CD4-positive, alpha-beta T cell treated with Interleukin-4 for 4 hours (primary cell): ENCODE results near the gene UBE2N.

Source experiments
- DNase-seq: peaks from one replicate; pipeline ENCODE4 v3.0.0-alpha.2; 2020

UBE2N gene

GRCh38 chr12:93441617-93442410 is at the start of gene UBE2N:
Gene UBE2N, minus strand, starts transcription at chr12:93441947. Its CDS starts 63 bp downstream, at chr12:93441884.
- peak; percentile 94 for DNase-seq

- no peak for DNase-seq
Observed at GRCh38 chr12:93484315-93484981, 42.7 kb upstream of the UBE2N start.

- no peak for DNase-seq
Observed at GRCh38 chr12:93483151-93483807, 41.5 kb upstream of the UBE2N start.

GRCh38 chr12:93482721-93483120 is 41.0 kb upstream of the UBE2N start:
- DNase-seq = no peak

GRCh38 chr12:93476555-93476954 is 34.8 kb upstream of the UBE2N start:
- DNase-seq = no peak

- DNase-seq = no peak
Observed at GRCh38 chr12:93469386-93469785, 27.6 kb upstream of the UBE2N start.

- DNase-seq = no peak
Observed at GRCh38 chr12:93468008-93468371, 26.2 kb upstream of the UBE2N start.

- peak; percentile 93 for DNase-seq
Observed at GRCh38 chr12:93467351-93468007, 25.7 kb upstream of the UBE2N start, which contains the start of gene MRPL42. Gene MRPL42, plus strand, starts transcription at chr12:93467514. Its CDS starts 1,772 bp downstream, at chr12:93469286.

GRCh38 chr12:93466625-93467350 is 25.0 kb upstream of the UBE2N start:
- DNase-seq = no peak

- DNase-seq = no peak
Observed at GRCh38 chr12:93465841-93466240, 24.1 kb upstream of the UBE2N start.

- no peak for DNase-seq
Observed at GRCh38 chr12:93461503-93461902, 19.8 kb upstream of the UBE2N start.

- DNase-seq = no peak
Observed at GRCh38 chr12:93460902-93461301, 19.2 kb upstream of the UBE2N start.

- no peak for DNase-seq
Observed at GRCh38 chr12:93460003-93460402, 18.3 kb upstream of the UBE2N start.

GRCh38 chr12:93459097-93459496 is 17.4 kb upstream of the UBE2N start:
- no peak for DNase-seq

GRCh38 chr12:93456077-93456476 is 14.3 kb upstream of the UBE2N start:
- no peak for DNase-seq

GRCh38 chr12:93453633-93454032 is 11.9 kb upstream of the UBE2N start:
- no peak for DNase-seq

- DNase-seq = no peak
Observed at GRCh38 chr12:93451423-93452158, 9.8 kb upstream of the UBE2N start.

GRCh38 chr12:93449277-93449676 is 7.5 kb upstream of the UBE2N start:
- DNase-seq = no peak

GRCh38 chr12:93448796-93449195 is 7.0 kb upstream of the UBE2N start:
- DNase-seq = no peak

GRCh38 chr12:93447555-93448290 is 6.0 kb upstream of the UBE2N start:
- peak; percentile 31 for DNase-seq

GRCh38 chr12:93443576-93443975 is 1.8 kb upstream of the UBE2N start:
- no peak for DNase-seq
